ENCODE measurements around the gene GPC6.
"Not testable (repeated sequence)": the region's sequence is repeated elsewhere in the genome, so short reads cannot be mapped to it uniquely, and the experiment has no call there.

Gene GPC6

GRCh38 chr13:94300401-94300800 lies 1073.8 kb downstream of the GPC6 start:
- TF ChIP-seq CTCF (IDR thresholded peaks at IDR 0.05; ENCODE audit: unreplicated experiment in 3 of 3): no peak
- H3K4me3 Mint-ChIP-seq: no peak overlapping the region

GRCh38 chr13:94301487-94301886 lies 1074.9 kb downstream of the GPC6 start:
- Mint-ChIP-seq H3K4me3 (no peak overlapping the region), H3K27me3 (ENCODE audit: low read depth) (no peaks in the 10 kb centered on the region), H3K27ac (no peak overlapping the region), H3K4me1 (peaks cover 8% of the 10 kb centered on the region), H3K36me3 (ENCODE audit: low read depth) (no peaks in the 10 kb centered on the region), H3K9me3 (no peaks in the 10 kb centered on the region)
- no peak for TF ChIP-seq CTCF (IDR thresholded peaks at IDR 0.05; ENCODE audit: unreplicated experiment in 3 of 3)

More at GRCh38 chr13:94300401-94300800, 1073.8 kb downstream of the GPC6 start:
- Mint-ChIP-seq H3K27ac (no peak overlapping the region), H3K36me3 (ENCODE audit: low read depth) (no peaks in the 10 kb centered on the region), H3K27me3 (ENCODE audit: low read depth) (no peaks in the 10 kb centered on the region), H3K9me3 (no peaks in the 10 kb centered on the region), H3K4me1 (peaks cover 8% of the 10 kb centered on the region)

GRCh38 chr13:94302847-94303565 lies 1076.4 kb downstream of the GPC6 start:
- H3K4me3 Mint-ChIP-seq; H3K4me1 Mint-ChIP-seq; H3K36me3 Mint-ChIP-seq (ENCODE audit: low read depth); H3K9me3 Mint-ChIP-seq; H3K27me3 Mint-ChIP-seq (ENCODE audit: low read depth): not testable (repeated sequence)
- H3K27ac Mint-ChIP-seq: peak overlapping the region in 1 of 3 experiments; percentile 59

- peaks cover 5% of the 10 kb centered on the region for H3K4me1 Mint-ChIP-seq
- no peaks in the 10 kb centered on the region for H3K27me3 Mint-ChIP-seq (ENCODE audit: low read depth)
- H3K4me3 Mint-ChIP-seq: no peak overlapping the region
- no peaks in the 10 kb centered on the region for H3K36me3 Mint-ChIP-seq (ENCODE audit: low read depth)
- H3K27ac Mint-ChIP-seq: peak overlapping the region in 1 of 3 experiments; percentile 59
- no peaks in the 10 kb centered on the region for H3K9me3 Mint-ChIP-seq
- TF ChIP-seq CTCF (IDR thresholded peaks at IDR 0.05; ENCODE audit: unreplicated experiment in 3 of 3): no peak
These were observed 1077.1 kb downstream of the GPC6 start for GRCh38 chr13:94303644-94304174.

- Mint-ChIP-seq H3K36me3 (ENCODE audit: low read depth) (no peaks in the 10 kb centered on the region), H3K27ac (no peak overlapping the region), H3K27me3 (ENCODE audit: low read depth) (no peaks in the 10 kb centered on the region), H3K4me1 (peaks cover 5% of the 10 kb centered on the region), H3K9me3 (no peaks in the 10 kb centered on the region), H3K4me3 (no peak overlapping the region)
- TF ChIP-seq CTCF (IDR thresholded peaks at IDR 0.05; ENCODE audit: unreplicated experiment in 3 of 3): no peak
These were observed 1078.4 kb downstream of the GPC6 start for GRCh38 chr13:94305033-94305432.

- Mint-ChIP-seq H3K36me3 (ENCODE audit: low read depth) (no peaks in the 10 kb centered on the region), H3K9me3 (no peaks in the 10 kb centered on the region), H3K27me3 (ENCODE audit: low read depth) (no peaks in the 10 kb centered on the region), H3K4me3 (no peak overlapping the region), H3K4me1 (peaks cover 8% of the 10 kb centered on the region), H3K27ac (no peak overlapping the region)
- no peak for TF ChIP-seq CTCF (IDR thresholded peaks at IDR 0.05; ENCODE audit: unreplicated experiment in 3 of 3)
These were observed 1078.9 kb downstream of the GPC6 start for GRCh38 chr13:94305463-94305862.
